Measurements from ENCODE around the gene ABCG1.

- TF ChIP-seq CTCF (IDR thresholded peaks at IDR 0.05; ENCODE audit: insufficient read depth, low read depth, low read length) (no peak), EZH2 (IDR thresholded peaks at IDR 0.05; ENCODE audit: insufficient read depth, low read length) (no peak)
Measured at GRCh38 chr21:42316891-42317290, 98.0 kb downstream of the ABCG1 start.

Measured in astrocyte (in vitro differentiated cells and primary cell).